ENCODE measurements around the gene RIMKLA. TPM values are rescaled to one million over a fixed set of nuclear protein-coding genes. Genes with fewer than 3 reads are reported as not detected.
A peak's percentile ranks its signal among the peaks of the same experiment; 100 is the strongest.

The RIMKLA gene
- total and polyA plus RNA-seq, 2 of the 13 experiments (the other 11 are each of a cell fraction or from before 2014, with no cell fraction given), result 2.5 to 3.8 TPM

GRCh38 chr1:42380586-42381279 is at the start of gene RIMKLA (continued):
- TF ChIP-seq YEATS4 (CRISPR knock-in tag; IDR thresholded peaks at IDR 0.05; ENCODE audit: borderline replicate concordance), result peak; percentile 72
- no peak for TF ChIP-seq ZNF614 (CRISPR knock-in tag; IDR thresholded peaks at IDR 0.05; ENCODE audit: borderline replicate concordance)
- no peak for TF ChIP-seq RCOR2 (CRISPR knock-in tag; IDR thresholded peaks at IDR 0.05)
- TF ChIP-seq MEIS2 (CRISPR knock-in tag; IDR thresholded peaks at IDR 0.05), result no peak
- no peak for TF ChIP-seq MTF2 (CRISPR knock-in tag; IDR thresholded peaks at IDR 0.05; ENCODE audit: borderline replicate concordance)
- no peak for TF ChIP-seq PHF21A (CRISPR knock-in tag; IDR thresholded peaks at IDR 0.05)
- no peak for TF ChIP-seq SSRP1 (CRISPR knock-in tag; IDR thresholded peaks at IDR 0.05)
- TF ChIP-seq ESRRA (CRISPR knock-in tag; IDR thresholded peaks at IDR 0.05; ENCODE audit: low read depth), result no peak
- TF ChIP-seq JDP2 (CRISPR knock-in tag; IDR thresholded peaks at IDR 0.05; ENCODE audit: borderline replicate concordance), result no peak
- TF ChIP-seq KDM2A (CRISPR knock-in tag; IDR thresholded peaks at IDR 0.05; ENCODE audit: borderline replicate concordance, low read depth), result peak; percentile 36; the same call in 1 of the 2 replicates
- TF ChIP-seq JARID2 (CRISPR knock-in tag; IDR thresholded peaks at IDR 0.05; ENCODE audit: insufficient replicate concordance), result no peak
- no peak for TF ChIP-seq CENPT (CRISPR knock-in tag; IDR thresholded peaks at IDR 0.05; ENCODE audit: low read depth)
- no peak for TF ChIP-seq TOPORS (CRISPR knock-in tag; IDR thresholded peaks at IDR 0.05)
- TF ChIP-seq KLF9 (CRISPR knock-in tag; IDR thresholded peaks at IDR 0.05; ENCODE audit: low read depth), result no peak
- peak; percentile 64; the same call in 1 of the 2 replicates for TF ChIP-seq TFDP1 (CRISPR knock-in tag; IDR thresholded peaks at IDR 0.05; ENCODE audit: borderline replicate concordance)
- no peak for TF ChIP-seq TFAP4 (IDR thresholded peaks at IDR 0.05; ENCODE audit: borderline replicate concordance, low read depth)
- TF ChIP-seq SNAPC4 (CRISPR knock-in tag; IDR thresholded peaks at IDR 0.05), result no peak
- peak; percentile 68 for TF ChIP-seq ZNF777 (CRISPR knock-in tag; IDR thresholded peaks at IDR 0.05)
- no peak for TF ChIP-seq LBX2 (CRISPR knock-in tag; IDR thresholded peaks at IDR 0.05; ENCODE audit: borderline replicate concordance)
- no peak for TF ChIP-seq DR1 (CRISPR knock-in tag; IDR thresholded peaks at IDR 0.05)
- TF ChIP-seq ZSCAN9 (CRISPR knock-in tag; IDR thresholded peaks at IDR 0.05; ENCODE audit: borderline replicate concordance), result no peak
- TF ChIP-seq ZNF550 (CRISPR knock-in tag; IDR thresholded peaks at IDR 0.05; ENCODE audit: borderline replicate concordance), result no peak
- TF ChIP-seq MAFK (conservative IDR thresholded peaks at IDR 0.05 in 1 of 2, IDR thresholded peaks at IDR 0.05 in 1 of 2; ENCODE audit: low read length in 2 of 2), result no peak
- no peak for TF ChIP-seq NKX3-1 (CRISPR knock-in tag; IDR thresholded peaks at IDR 0.05)

Data from HepG2 (cell line).